HEK293 (cell line): Measurements from ENCODE around the gene ENOSF1.
A peak's percentile ranks its signal among the peaks of the same experiment; 100 is the strongest.

Experiments
- CTCF ChIA-PET: fragments of 350-600 bp; formaldehyde crosslinking; extraction: SDS; loops from one replicate; lab custom pipeline; 2021; ENCODE audit warnings: antibody characterized with exemption; lab: Yijun Ruan, JAX
- POLR2A ChIA-PET: fragments of 300-600 bp; formaldehyde crosslinking; extraction: SDS; loops from one replicate; lab custom pipeline; 2020; ENCODE audit warnings: antibody characterized with exemption, inconsistent platforms; lab: Yijun Ruan, JAX
- H3K27ac ChIP-seq: fragments of 200-500 bp; sonication (Bioruptor generic); 2 replicates; pipeline ENCODE4 v1.5.1; 2014; ENCODE audit warnings: low read depth, low read length, control low read depth, inconsistent platforms; ENCODE audit errors: extremely low read depth
- H3K36me3 ChIP-seq, 2 experiments: fragments of 200-500 bp in 1 of 2; sonication (Bioruptor generic) in 1 of 2; 1 replicate in 1 of 2; 2 replicates in 1 of 2; pipeline ENCODE4 v1.5.1; 2014 to 2017; ENCODE audit warnings: inconsistent platforms in 2 of 2, low read length in 2 of 2; ENCODE audit not compliant: control insufficient read depth in 2 of 2, insufficient read depth in 1 of 2
- H3K4me1 ChIP-seq: fragments of 200-500 bp; sonication (Bioruptor generic); 2 replicates; pipeline ENCODE4 v1.5.1; 2014; ENCODE audit warnings: mild to moderate bottlenecking, low read length, inconsistent platforms; ENCODE audit not compliant: control insufficient read depth, insufficient read depth
- H3K4me3 ChIP-seq: 2 replicates; pipeline ENCODE4 v1.5.1; 2011; ENCODE audit warnings: low read depth, mild to moderate bottlenecking, control low read depth, low read length, moderate library complexity
- H3K9me3 ChIP-seq: fragments of 200-500 bp; sonication (Bioruptor generic); 2 replicates; pipeline ENCODE4 v1.5.1; 2014; ENCODE audit warnings: low read depth, low read length, inconsistent platforms; ENCODE audit not compliant: control insufficient read depth, insufficient read depth
- FEZF1 ChIP-seq: fragments of 450-650 bp; formaldehyde crosslinking; IDR thresholded peaks from 2 replicates; pipeline ENCODE4 v1.5.1; 2016; ENCODE audit warnings: missing biosample characterization, missing genetic modification characterization
- WT1 ChIP-seq: fragments of 450-650 bp; formaldehyde crosslinking; IDR thresholded peaks from 2 replicates; pipeline ENCODE4 v1.5.1; 2016; ENCODE audit warnings: missing biosample characterization, missing genetic modification characterization
- ZBTB1 ChIP-seq: fragments of 450-650 bp; formaldehyde crosslinking; IDR thresholded peaks from 2 replicates; pipeline ENCODE4 v1.5.1; 2016; ENCODE audit warnings: missing biosample characterization, missing genetic modification characterization
- ZBTB11 ChIP-seq: fragments of 450-650 bp; formaldehyde crosslinking; conservative IDR thresholded peaks from 2 replicates; pipeline ENCODE4 v1.5.1; 2016; ENCODE audit warnings: low read depth, missing biosample characterization, missing genetic modification characterization
- ZBTB20 ChIP-seq: fragments of 450-650 bp; formaldehyde crosslinking; IDR thresholded peaks from 2 replicates; pipeline ENCODE4 v1.5.1; 2016; ENCODE audit warnings: missing biosample characterization, missing genetic modification characterization
- ZNF112 ChIP-seq: fragments of 450-650 bp; formaldehyde crosslinking; IDR thresholded peaks from 2 replicates; pipeline ENCODE4 v1.5.0; 2017; ENCODE audit warnings: missing biosample characterization, missing genetic modification characterization
- ZNF133 ChIP-seq: fragments of 450-650 bp; formaldehyde crosslinking; IDR thresholded peaks from 2 replicates; pipeline ENCODE4 v1.5.1; 2016; ENCODE audit warnings: missing biosample characterization, missing genetic modification characterization
- ZNF146 ChIP-seq: fragments of 450-650 bp; formaldehyde crosslinking; IDR thresholded peaks from 2 replicates; pipeline ENCODE4 v1.5.1; 2016; ENCODE audit warnings: missing biosample characterization, missing genetic modification characterization
- ZNF211 ChIP-seq: fragments of 450-650 bp; formaldehyde crosslinking; IDR thresholded peaks from 2 replicates; pipeline ENCODE4 v1.5.1; 2016; ENCODE audit warnings: low read depth, missing biosample characterization, missing genetic modification characterization
- ZNF335 ChIP-seq: fragments of 450-650 bp; formaldehyde crosslinking; conservative IDR thresholded peaks from 2 replicates; pipeline ENCODE4 v1.5.1; 2016; ENCODE audit warnings: missing biosample characterization, missing genetic modification characterization
- ZNF529 ChIP-seq: fragments of 450-650 bp; formaldehyde crosslinking; IDR thresholded peaks from 2 replicates; pipeline ENCODE4 v1.5.1; 2017; ENCODE audit warnings: missing genetic modification characterization, missing biosample characterization; ENCODE audit not compliant: insufficient replicate concordance
- ZNF544 ChIP-seq: fragments of 450-650 bp; formaldehyde crosslinking; IDR thresholded peaks from 2 replicates; pipeline ENCODE4 v1.5.0; 2017; ENCODE audit warnings: missing biosample characterization, missing genetic modification characterization
- ZNF561 ChIP-seq: fragments of 450-650 bp; IDR thresholded peaks from 2 replicates; pipeline ENCODE4 v1.5.1; 2018; ENCODE audit warnings: missing biosample characterization, missing genetic modification characterization, borderline replicate concordance
- ZNF585B ChIP-seq: fragments of 450-650 bp; formaldehyde crosslinking; IDR thresholded peaks from 2 replicates; pipeline ENCODE4 v1.5.1; 2016; ENCODE audit warnings: missing biosample characterization, missing genetic modification characterization
- ZNF596 ChIP-seq: fragments of 450-650 bp; IDR thresholded peaks from 2 replicates; pipeline ENCODE4 v1.5.0; 2018; ENCODE audit warnings: missing biosample characterization, mild to moderate bottlenecking, missing genetic modification characterization, moderate library complexity
- ZNF610 ChIP-seq: fragments of 450-650 bp; formaldehyde crosslinking; IDR thresholded peaks from 2 replicates; pipeline ENCODE4 v1.5.1; 2016; ENCODE audit warnings: missing biosample characterization, missing genetic modification characterization, borderline replicate concordance
- ZNF664 ChIP-seq: fragments of 450-650 bp; formaldehyde crosslinking; IDR thresholded peaks from 2 replicates; pipeline ENCODE4 v1.5.1; 2016; ENCODE audit warnings: missing biosample characterization, missing genetic modification characterization
- ZNF677 ChIP-seq: fragments of 450-650 bp; IDR thresholded peaks from 2 replicates; pipeline ENCODE4 v1.5.0; 2018; ENCODE audit warnings: missing biosample characterization, mild to moderate bottlenecking, missing genetic modification characterization, moderate library complexity
- ZNF830 ChIP-seq: fragments of 450-650 bp; IDR thresholded peaks from 2 replicates; pipeline ENCODE4 v1.5.0; 2018; ENCODE audit warnings: missing biosample characterization, missing genetic modification characterization, low read depth, mild to moderate bottlenecking, moderate library complexity
- TF ChIP-seq, protein P1 (sequence below): fragments of 450-650 bp; formaldehyde crosslinking; IDR thresholded peaks from 2 replicates; pipeline ENCODE4 v1.5.1; 2016; ENCODE audit warnings: missing biosample characterization, missing genetic modification characterization
- TF ChIP-seq, protein P2 (sequence below): fragments of 450-650 bp; formaldehyde crosslinking; conservative IDR thresholded peaks from 2 replicates; pipeline ENCODE4 v1.5.1; 2016; ENCODE audit warnings: low read depth, missing biosample characterization, missing genetic modification characterization

The ENOSF1 gene

GRCh38 chr18:657311-658000 is 55.0 kb downstream of the ENOSF1 start, which contains the start of gene TYMS (continued):
- TF ChIP-seq ZNF561 (tag by site-specific recombination) (peak; percentile 92), ZBTB1 (tag by site-specific recombination) (no peak), WT1 (tag by site-specific recombination) (no peak), ZNF664 (no peak), ZNF335 (peak; percentile 45; the same call in 1 of the 2 replicates), ZBTB11 (tag by site-specific recombination) (peak; percentile 75), ZNF211 (tag by site-specific recombination) (no peak), FEZF1 (tag by site-specific recombination) (peak; percentile 58), ZNF585B (tag by site-specific recombination) (no peak), ZNF544 (tag by site-specific recombination) (no peak), ZNF596 (tag by site-specific recombination) (peak; percentile 53; the same call in 1 of the 2 replicates)
- TF ChIP-seq, protein P1, sequence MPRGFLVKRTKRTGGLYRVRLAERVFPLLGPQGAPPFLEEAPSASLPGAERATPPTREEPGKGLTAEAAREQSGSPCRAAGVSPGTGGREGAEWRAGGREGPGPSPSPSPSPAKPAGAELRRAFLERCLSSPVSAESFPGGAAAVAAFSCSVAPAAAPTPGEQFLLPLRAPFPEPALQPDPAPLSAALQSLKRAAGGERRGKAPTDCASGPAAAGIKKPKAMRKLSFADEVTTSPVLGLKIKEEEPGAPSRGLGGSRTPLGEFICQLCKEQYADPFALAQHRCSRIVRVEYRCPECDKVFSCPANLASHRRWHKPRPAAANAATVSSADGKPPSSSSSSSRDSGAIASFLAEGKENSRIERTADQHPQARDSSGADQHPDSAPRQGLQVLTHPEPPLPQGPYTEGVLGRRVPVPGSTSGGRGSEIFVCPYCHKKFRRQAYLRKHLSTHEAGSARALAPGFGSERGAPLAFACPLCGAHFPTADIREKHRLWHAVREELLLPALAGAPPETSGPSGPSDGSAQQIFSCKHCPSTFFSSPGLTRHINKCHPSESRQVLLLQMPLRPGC (tag by site-specific recombination): 0 out of 2 replicates have a peak, but pooled peaks have one; percentile 11

GRCh38 chr18:655445-655844 is 57.0 kb downstream of the ENOSF1 start:
- ChIA-PET POLR2A (interaction anchor here (1.3 kb wide), 1 partner anchor 10 kb away, joined by 3 read pairs; no protein-coding TSS in a partner anchor), CTCF (interaction anchor here (2.3 to 3.0 kb wide), 2 partner anchors 31 to 176 kb away, joined by 7 to 14 read pairs; no protein-coding TSS in a partner anchor)
- Histone ChIP-seq H3K36me3 (peaks cover 10 to 19% of the 10 kb centered on the region in 2 experiments), H3K27ac (no peak overlapping the region), H3K9me3 (no peaks in the 10 kb centered on the region), H3K4me3 (no peak overlapping the region), H3K4me1 (0 out of 2 replicates have a peak, but pooled peaks cover 4% of the 10 kb centered on the region)
- TF ChIP-seq ZNF112 (tag by site-specific recombination): no peak
- no peak for TF ChIP-seq ZNF146 (tag by site-specific recombination)
- TF ChIP-seq ZNF830 (tag by site-specific recombination): no peak
- TF ChIP-seq ZNF133 (tag by site-specific recombination): peak; percentile 97
- TF ChIP-seq ZNF677 (tag by site-specific recombination): no peak

GRCh38 chr18:654601-655000 is 57.8 kb downstream of the ENOSF1 start:
- H3K9me3 ChIP-seq: no peaks in the 10 kb centered on the region
- H3K4me1 ChIP-seq: peaks cover 8% of the 10 kb centered on the region; the same call in 1 of the 2 replicates
- POLR2A ChIA-PET: interaction anchor here (0.6 to 1.3 kb wide), 2 partner anchors 9 to 15 kb away, joined by 3 to 7 read pairs; no protein-coding TSS in a partner anchor
- no peak overlapping the region for H3K4me3 ChIP-seq
- H3K27ac ChIP-seq: no peak overlapping the region
- TF ChIP-seq, protein P2, sequence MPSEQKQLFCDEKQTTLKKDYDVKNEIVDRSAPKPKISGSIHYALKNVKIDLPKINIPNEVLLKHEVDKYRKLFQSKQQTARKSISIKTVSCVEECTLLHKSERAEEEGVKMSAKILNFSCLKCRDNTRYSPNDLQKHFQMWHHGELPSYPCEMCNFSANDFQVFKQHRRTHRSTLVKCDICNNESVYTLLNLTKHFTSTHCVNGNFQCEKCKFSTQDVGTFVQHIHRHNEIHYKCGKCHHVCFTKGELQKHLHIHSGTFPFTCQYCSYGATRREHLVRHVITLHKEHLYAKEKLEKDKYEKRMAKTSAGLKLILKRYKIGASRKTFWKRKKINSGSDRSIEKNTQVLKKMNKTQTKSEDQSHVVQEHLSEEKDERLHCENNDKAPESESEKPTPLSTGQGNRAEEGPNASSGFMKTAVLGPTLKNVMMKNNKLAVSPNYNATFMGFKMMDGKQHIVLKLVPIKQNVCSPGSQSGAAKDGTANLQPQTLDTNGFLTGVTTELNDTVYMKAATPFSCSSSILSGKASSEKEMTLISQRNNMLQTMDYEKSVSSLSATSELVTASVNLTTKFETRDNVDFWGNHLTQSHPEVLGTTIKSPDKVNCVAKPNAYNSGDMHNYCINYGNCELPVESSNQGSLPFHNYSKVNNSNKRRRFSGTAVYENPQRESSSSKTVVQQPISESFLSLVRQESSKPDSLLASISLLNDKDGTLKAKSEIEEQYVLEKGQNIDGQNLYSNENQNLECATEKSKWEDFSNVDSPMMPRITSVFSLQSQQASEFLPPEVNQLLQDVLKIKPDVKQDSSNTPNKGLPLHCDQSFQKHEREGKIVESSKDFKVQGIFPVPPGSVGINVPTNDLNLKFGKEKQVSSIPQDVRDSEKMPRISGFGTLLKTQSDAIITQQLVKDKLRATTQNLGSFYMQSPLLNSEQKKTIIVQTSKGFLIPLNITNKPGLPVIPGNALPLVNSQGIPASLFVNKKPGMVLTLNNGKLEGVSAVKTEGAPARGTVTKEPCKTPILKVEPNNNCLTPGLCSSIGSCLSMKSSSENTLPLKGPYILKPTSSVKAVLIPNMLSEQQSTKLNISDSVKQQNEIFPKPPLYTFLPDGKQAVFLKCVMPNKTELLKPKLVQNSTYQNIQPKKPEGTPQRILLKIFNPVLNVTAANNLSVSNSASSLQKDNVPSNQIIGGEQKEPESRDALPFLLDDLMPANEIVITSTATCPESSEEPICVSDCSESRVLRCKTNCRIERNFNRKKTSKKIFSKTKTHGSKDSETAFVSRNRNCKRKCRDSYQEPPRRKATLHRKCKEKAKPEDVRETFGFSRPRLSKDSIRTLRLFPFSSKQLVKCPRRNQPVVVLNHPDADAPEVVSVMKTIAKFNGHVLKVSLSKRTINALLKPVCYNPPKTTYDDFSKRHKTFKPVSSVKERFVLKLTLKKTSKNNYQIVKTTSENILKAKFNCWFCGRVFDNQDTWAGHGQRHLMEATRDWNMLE (tag by site-specific recombination): no peak
- no peak for TF ChIP-seq ZNF529 (tag by site-specific recombination)
- TF ChIP-seq ZNF610 (tag by site-specific recombination): no peak
- no peak for TF ChIP-seq ZBTB20 (tag by site-specific recombination)
- H3K36me3 ChIP-seq: peaks cover 2 to 10% of the 10 kb centered on the region in 2 experiments; a peak in 2 of 3 replicates
- CTCF ChIA-PET: interaction anchor here (0.6 to 3.0 kb wide), 4 partner anchors 13 to 177 kb away, joined by 3 to 14 read pairs (median 6); no protein-coding TSS in a partner anchor
